COLO668 (cell line): Measurements from ENCODE around the gene ZAP70.

ENCODE experiments used
- DNase-seq: peaks from one replicate; lab custom pipeline; 2025; ENCODE audit not compliant: unreplicated experiment; lab: John Stamatoyannopoulos, UW

ZAP70 gene

DNA sequence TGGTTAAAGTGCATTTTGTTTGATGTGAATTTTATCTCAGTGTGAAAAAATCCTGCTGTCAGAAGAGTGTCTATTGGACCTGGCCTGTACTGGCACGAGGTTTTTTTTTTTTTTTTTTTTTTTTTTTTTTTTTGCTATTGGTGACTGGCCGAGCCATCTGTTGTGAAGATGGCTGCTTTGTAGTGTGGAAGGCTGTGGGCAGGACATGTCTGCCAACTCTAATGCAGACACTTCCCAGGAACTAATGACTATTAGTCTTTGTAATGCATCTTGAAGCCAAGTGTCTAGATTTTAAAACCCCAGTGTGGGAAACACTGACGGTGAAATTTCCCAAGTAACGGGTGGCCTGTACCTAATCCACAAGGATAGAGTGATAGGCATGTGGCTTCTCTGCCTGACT is 34.3 kb downstream of the ZAP70 start:
- no peak for DNase-seq

- DNase-seq, result no peak
These were observed 36.2 kb downstream of the ZAP70 start for GRCh38 chr2:97749581-97749980.

- DNase-seq, result no peak
These were observed 36.6 kb downstream of the ZAP70 start for GRCh38 chr2:97750017-97750416.

- DNase-seq, result peak; percentile 16
These were observed 38.4 kb downstream of the ZAP70 start for GRCh38 chr2:97751752-97752151.

- DNase-seq, result no peak
These were observed 39.3 kb downstream of the ZAP70 start for GRCh38 chr2:97752342-97753334.

- no peak for DNase-seq
These were observed 41.4 kb downstream of the ZAP70 start for GRCh38 chr2:97754690-97755346.

GRCh38 chr2:97755491-97755890 is 42.1 kb downstream of the ZAP70 start:
- no peak for DNase-seq

DNA sequence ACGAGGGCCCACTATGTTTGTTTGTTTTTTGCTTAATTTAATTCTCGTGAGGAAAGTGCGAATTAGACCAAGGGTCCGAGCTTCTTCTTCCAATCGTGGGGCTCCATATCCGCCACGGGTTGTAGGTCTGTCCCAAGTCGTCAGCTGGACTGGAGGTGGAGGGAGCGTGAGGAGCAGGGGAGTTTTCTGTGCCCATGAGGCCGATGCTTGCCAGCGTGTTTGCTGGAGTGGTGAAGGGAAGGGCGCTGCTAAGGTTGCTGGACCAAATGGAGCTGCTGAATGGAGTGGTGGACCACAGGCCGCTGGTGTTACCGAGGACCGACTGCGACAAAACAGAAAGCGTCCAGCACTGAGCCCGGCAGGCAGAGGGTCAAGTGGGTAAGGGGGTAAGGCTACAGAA is 43.7 kb downstream of the ZAP70 start:
- no peak for DNase-seq

DNA sequence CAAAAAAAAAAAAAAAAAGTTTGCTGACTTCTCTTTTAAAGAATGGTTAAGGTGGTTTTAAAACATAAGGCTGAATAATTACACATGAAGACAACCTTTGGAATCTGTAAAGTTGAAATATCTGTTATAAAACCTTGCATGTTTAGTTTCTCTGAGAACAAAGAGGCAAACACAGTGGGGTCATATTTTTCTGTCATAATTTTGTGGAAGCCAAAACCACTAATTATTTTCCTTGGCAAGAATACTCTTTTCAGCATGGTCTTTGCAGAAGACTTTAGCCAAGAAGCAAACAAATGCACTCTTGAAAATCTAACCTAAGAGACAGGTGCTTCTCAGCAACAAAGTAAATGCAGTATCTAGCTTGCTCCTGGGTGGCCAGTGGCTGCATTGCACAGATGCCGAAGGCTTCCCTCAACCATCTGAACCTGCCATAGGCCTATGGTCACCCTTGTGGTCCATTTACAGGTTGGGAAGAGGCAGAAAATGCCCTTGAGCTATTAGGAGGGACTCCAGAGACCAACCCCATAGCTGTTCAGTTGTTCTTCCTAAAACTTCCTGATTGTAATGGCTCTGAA is 44.8 kb downstream of the ZAP70 start:
- DNase-seq, result no peak

- no peak for DNase-seq
These were observed 46.5 kb downstream of the ZAP70 start for GRCh38 chr2:97759727-97760407.

GRCh38 chr2:97760480-97761049 is 47.2 kb downstream of the ZAP70 start:
- DNase-seq, result no peak

- no peak for DNase-seq
These were observed 47.8 kb downstream of the ZAP70 start for GRCh38 chr2:97761192-97761591.

- no peak for DNase-seq
These were observed 49.9 kb downstream of the ZAP70 start for GRCh38 chr2:97763176-97763845.

DNA sequence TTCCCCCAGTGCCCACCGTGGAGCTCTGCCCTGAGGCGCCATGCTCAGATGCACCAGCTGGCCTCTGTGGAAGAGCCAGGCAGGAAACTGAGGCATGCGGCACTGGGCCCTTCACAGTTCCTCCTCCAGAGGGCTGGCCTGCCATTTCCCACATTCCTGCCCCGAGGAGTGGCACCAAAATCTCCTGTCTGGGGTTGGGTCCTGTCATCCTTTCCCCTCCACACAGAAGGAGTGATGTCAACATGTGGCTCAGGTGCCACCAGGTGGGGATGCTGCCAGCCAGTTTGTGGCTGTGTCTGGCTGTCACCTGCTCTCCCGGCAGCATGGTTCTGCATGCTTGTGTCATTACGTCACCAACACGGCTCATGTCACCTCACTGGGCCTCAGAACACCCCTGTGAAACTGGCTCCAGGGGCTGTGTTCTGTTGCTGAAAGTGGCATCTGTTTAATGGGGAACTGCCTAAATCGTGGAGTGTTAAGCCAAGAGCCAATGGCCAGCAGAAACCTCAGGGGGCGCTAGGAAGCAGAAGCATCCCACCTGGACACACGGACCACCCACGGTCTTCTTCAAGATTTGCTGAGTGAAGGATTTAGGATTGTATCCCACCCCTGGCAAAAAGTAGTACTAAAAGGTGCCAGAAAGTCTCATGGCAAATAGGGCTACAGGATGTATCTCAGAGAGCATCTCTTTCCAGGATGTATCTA is 51.3 kb downstream of the ZAP70 start:
- peak; percentile 28 for DNase-seq

DNA sequence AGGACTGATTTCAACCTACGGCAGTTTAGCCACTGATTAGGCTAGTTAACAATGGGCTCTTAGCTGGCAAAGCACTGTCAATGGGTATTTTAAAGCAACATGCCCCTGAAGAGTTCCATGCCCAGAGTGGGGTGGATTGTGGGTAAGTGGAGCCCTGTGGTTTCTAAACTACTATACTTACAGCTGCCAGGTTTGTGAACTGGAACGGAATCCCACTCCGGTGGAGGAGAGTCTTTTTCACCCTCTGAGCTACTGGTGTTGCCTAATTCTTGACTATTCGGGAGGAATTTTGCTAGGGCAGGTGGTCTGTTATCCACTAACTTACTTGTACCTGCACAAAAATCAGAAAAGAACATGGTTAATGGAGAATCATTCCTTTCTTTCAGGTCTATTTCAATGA is 52.6 kb downstream of the ZAP70 start:
- no peak for DNase-seq

DNA sequence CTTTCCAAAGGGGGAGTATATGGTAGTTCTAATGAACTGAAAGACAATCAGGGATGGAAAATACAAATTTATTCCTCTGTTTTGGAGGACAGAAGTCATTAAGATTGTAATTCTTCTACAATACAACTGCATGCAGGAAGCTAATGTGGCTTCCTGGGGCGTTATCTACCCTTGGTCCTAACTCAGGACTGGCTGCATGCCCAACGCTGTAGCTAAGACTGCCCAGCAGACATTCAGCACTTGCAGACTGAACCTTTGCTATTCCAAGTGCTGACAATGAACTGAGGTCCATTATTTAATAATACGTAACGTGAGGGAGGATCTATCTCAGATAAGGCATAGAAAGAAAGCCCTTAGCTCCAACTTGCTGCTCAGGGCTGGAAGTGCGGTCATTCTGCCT is 53.2 kb downstream of the ZAP70 start:
- no peak for DNase-seq

DNA sequence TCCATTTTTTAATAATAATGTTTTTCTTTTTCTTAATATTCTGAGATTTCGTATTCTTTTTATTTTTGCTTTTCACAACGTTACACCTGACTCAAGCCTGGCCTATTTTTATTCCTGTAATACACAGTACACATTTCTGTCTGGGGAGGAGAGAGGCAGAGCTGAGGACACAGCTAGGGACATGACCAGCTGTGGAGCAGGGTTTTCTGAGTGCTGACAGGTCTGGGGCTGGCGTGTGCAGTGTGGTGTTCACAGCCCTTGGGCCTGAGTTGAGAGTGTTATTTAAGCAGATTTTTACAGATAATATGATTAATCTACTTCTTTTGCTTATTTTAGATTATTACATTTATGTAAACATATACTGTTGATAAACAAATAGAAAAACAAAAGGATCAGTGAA is 55.9 kb downstream of the ZAP70 start:
- DNase-seq, result no peak

DNA sequence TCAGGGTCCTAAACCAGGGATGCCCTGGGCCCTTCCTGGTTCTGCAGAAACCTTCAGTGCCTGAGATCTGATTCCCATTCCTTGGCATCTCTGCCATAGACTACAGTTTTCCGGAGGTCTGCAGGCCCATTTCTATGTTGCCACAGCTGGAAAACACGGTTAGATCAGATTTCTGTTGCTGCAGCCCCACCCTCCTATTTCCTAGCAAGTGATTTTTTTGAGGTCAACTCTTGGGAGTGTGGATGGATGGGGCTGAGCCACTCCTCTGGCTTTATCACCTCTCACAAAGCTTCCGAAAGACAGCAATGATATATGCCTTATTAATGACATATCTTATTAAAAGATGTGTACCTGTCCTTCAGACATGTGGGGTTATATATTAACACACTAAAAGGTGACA is 56.3 kb downstream of the ZAP70 start:
- DNase-seq, result no peak

GRCh38 chr2:97770445-97770844 is 57.1 kb downstream of the ZAP70 start:
- DNase-seq, result no peak

GRCh38 chr2:97774425-97774824 is 61.0 kb downstream of the ZAP70 start:
- DNase-seq, result no peak
